HUES64 (cell line): ENCODE results near the gene SPATS2L.

Experiments
- H3K27ac ChIP-seq: 2 replicates; pipeline ENCODE4 v1.7.0; 2013; ENCODE audit warnings: low read depth, low read length, inconsistent platforms
- H3K27me3 ChIP-seq: 2 replicates; pipeline ENCODE4 v1.6.1; 2013; ENCODE audit warnings: mild to moderate bottlenecking, low read length; ENCODE audit not compliant: insufficient read depth
- H3K36me3 ChIP-seq: 2 replicates; pipeline ENCODE4 v1.6.1; 2013; ENCODE audit warnings: mild to moderate bottlenecking, low read length; ENCODE audit not compliant: insufficient read depth
- H3K4me1 ChIP-seq: 2 replicates; pipeline ENCODE4 v1.6.1; 2013; ENCODE audit warnings: mild to moderate bottlenecking, low read length, moderate library complexity; ENCODE audit not compliant: insufficient read depth
- H3K4me3 ChIP-seq: 2 replicates; pipeline ENCODE4 v1.5.1; 2013; ENCODE audit warnings: mild to moderate bottlenecking, low read length, moderate library complexity
- H3K9ac ChIP-seq: 2 replicates; pipeline ENCODE4 v1.6.1; 2013; ENCODE audit warnings: mild to moderate bottlenecking, low read depth, low read length
- H3K9me3 ChIP-seq: 2 replicates; pipeline ENCODE4 v1.6.1; 2013; ENCODE audit warnings: low read depth, low read length; ENCODE audit not compliant: insufficient read depth
- WGBS: fragments of 150-250, 120-280 bp; methylation state at CpG from one replicate; pipeline ENCODE4 v1.1.7; 2013; ENCODE audit warnings: missing lambda C conversion rate; 5-methylcytosine and 5-hydroxymethylcytosine counted together

Gene SPATS2L

GRCh38 chr2:200490001-200490400 lies 183.5 kb downstream of the SPATS2L start:
- 94% methylated on average over 22 of the region's 22 CpGs for WGBS
- H3K27ac ChIP-seq, result no peak overlapping the region
- no peak overlapping the region for H3K4me3 ChIP-seq
- H3K9me3 ChIP-seq, result no peaks in the 10 kb centered on the region
- no peaks in the 10 kb centered on the region for H3K4me1 ChIP-seq
- H3K36me3 ChIP-seq, result peaks cover 8% of the 10 kb centered on the region; the same call in 1 of the 2 replicates
- H3K9ac ChIP-seq, result no peak overlapping the region; the same call in 1 of the 2 replicates
- no peaks in the 10 kb centered on the region for H3K27me3 ChIP-seq

DNA sequence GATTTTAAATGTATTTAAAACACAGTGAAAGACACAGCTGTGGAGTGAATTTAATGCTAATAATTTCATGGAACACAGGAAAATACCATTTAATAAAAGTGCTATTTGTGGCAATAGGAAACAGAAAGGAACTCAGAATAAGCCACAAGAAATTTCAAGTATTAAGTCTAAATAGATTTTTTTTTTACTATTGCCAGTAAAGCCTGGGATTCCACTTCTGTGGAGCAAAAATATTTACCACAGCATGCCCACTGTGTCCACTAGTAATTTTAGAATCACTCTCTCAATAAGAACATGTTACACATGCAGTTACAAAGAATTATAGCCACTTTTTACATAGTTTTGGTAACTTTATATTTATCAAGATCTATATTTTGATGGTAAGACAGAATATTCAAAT lies 186.2 kb downstream of the SPATS2L start:
- Histone ChIP-seq H3K36me3 (peaks cover 13% of the 10 kb centered on the region; the same call in 1 of the 2 replicates), H3K4me3 (no peak overlapping the region), H3K9me3 (no peaks in the 10 kb centered on the region), H3K27ac (no peak overlapping the region), H3K27me3 (no peaks in the 10 kb centered on the region), H3K9ac (no peak overlapping the region), H3K4me1 (no peaks in the 10 kb centered on the region)

- Histone ChIP-seq H3K9ac (no peak overlapping the region), H3K9me3 (no peaks in the 10 kb centered on the region), H3K4me3 (no peak overlapping the region), H3K27ac (no peak overlapping the region), H3K27me3 (no peaks in the 10 kb centered on the region), H3K36me3 (peaks cover 13% of the 10 kb centered on the region; the same call in 1 of the 2 replicates), H3K4me1 (peaks cover 7% of the 10 kb centered on the region; the same call in 1 of the 2 replicates)
- 89% methylated on average over 1 of the region's 2 CpGs for WGBS
Measured at GRCh38 chr2:200494048-200494447, 187.6 kb downstream of the SPATS2L start.

DNA sequence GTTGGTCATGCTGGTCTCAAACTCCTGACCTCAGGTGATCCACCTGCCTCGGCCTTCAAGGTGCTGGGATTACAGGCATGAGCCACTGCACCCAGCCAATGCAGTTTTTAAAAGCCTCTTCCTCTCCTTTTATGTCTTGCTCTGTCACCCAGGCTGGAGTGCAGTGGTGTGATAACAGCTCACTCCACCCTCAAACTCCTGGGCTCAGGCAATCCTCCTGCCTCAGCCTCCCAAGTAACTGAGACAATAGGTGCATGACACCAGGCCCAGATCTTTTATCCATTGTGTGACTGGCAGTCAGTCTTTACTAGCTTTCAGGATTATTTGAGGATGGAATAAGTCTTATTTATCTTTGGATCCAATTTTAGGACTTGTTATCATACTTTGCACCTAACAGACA lies 190.2 kb downstream of the SPATS2L start:
- Histone ChIP-seq H3K36me3 (peaks cover 6% of the 10 kb centered on the region; the same call in 1 of the 2 replicates), H3K27ac (no peak overlapping the region), H3K4me1 (peaks cover 7% of the 10 kb centered on the region; the same call in 1 of the 2 replicates), H3K9ac (no peak overlapping the region), H3K9me3 (no peaks in the 10 kb centered on the region), H3K4me3 (no peak overlapping the region), H3K27me3 (no peaks in the 10 kb centered on the region)
- WGBS, result 83% methylated on average over 1 of the region's 1 CpG

GRCh38 chr2:200498402-200499162 lies 192.1 kb downstream of the SPATS2L start:
- whole genome bisulfite sequencing, result 62% methylated on average over 2 of the region's 2 CpGs
- H3K27ac ChIP-seq, result no peak overlapping the region

DNA sequence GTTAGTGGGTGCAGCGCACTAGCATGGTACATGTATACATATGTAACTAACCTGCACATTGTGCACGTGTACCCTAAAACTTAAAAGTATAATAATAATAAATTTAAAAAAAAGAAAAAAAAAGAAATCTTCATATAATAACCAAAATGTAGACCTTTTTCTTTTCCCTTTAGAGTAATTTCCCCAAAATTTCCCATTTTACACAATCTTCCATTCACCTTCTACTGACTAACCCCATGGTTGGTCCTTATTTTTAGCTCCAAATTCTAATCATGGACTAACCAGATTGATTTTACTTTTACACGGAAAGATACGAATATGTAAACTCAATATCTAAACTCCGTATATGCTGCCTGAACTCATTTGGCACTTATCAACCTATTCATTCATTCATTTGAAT lies 195.7 kb downstream of the SPATS2L start:
- H3K36me3 ChIP-seq, result no peaks in the 10 kb centered on the region
- H3K9me3 ChIP-seq, result no peaks in the 10 kb centered on the region
- H3K27me3 ChIP-seq, result no peaks in the 10 kb centered on the region
- H3K9ac ChIP-seq, result no peak overlapping the region
- 95% methylated on average over 3 of the region's 5 CpGs for WGBS
- H3K27ac ChIP-seq, result no peak overlapping the region
- no peak overlapping the region for H3K4me3 ChIP-seq
- H3K4me1 ChIP-seq, result peaks cover 7% of the 10 kb centered on the region; the same call in 1 of the 2 replicates

More at GRCh38 chr2:200498402-200499162, 192.1 kb downstream of the SPATS2L start:
- Histone ChIP-seq H3K4me3 (no peak overlapping the region), H3K27me3 (no peaks in the 10 kb centered on the region), H3K36me3 (peaks cover 5% of the 10 kb centered on the region; the same call in 1 of the 2 replicates), H3K9ac (no peak overlapping the region), H3K4me1 (peaks cover 7% of the 10 kb centered on the region; the same call in 1 of the 2 replicates), H3K9me3 (no peaks in the 10 kb centered on the region)

- H3K36me3 ChIP-seq, result no peaks in the 10 kb centered on the region
- H3K4me1 ChIP-seq, result no peaks in the 10 kb centered on the region
- H3K9ac ChIP-seq, result no peak overlapping the region
- no peaks in the 10 kb centered on the region for H3K9me3 ChIP-seq
- no peak overlapping the region for H3K27ac ChIP-seq
- no peaks in the 10 kb centered on the region for H3K27me3 ChIP-seq
- WGBS, result 80% methylated on average over 7 of the region's 9 CpGs
- H3K4me3 ChIP-seq, result no peak overlapping the region
Measured at GRCh38 chr2:200506679-200507078, 200.2 kb downstream of the SPATS2L start.

GRCh38 chr2:200507179-200507578 lies 200.7 kb downstream of the SPATS2L start:
- H3K4me3 ChIP-seq, result no peak overlapping the region
- H3K27ac ChIP-seq, result no peak overlapping the region
- WGBS, result 100% methylated on average over 2 of the region's 2 CpGs
- H3K9me3 ChIP-seq, result no peaks in the 10 kb centered on the region
- no peaks in the 10 kb centered on the region for H3K4me1 ChIP-seq
- no peak overlapping the region for H3K9ac ChIP-seq
- H3K36me3 ChIP-seq, result no peaks in the 10 kb centered on the region
- no peaks in the 10 kb centered on the region for H3K27me3 ChIP-seq

- Histone ChIP-seq H3K4me1 (no peaks in the 10 kb centered on the region), H3K4me3 (peak overlapping the region; percentile 73), H3K27ac (no peak overlapping the region), H3K9ac (peak overlapping the region; percentile 79), H3K9me3 (no peaks in the 10 kb centered on the region), H3K27me3 (no peaks in the 10 kb centered on the region), H3K36me3 (no peaks in the 10 kb centered on the region)
- WGBS, result 68% methylated on average over 8 of the region's 8 CpGs
Measured at GRCh38 chr2:200509235-200509611, 202.7 kb downstream of the SPATS2L start.

DNA sequence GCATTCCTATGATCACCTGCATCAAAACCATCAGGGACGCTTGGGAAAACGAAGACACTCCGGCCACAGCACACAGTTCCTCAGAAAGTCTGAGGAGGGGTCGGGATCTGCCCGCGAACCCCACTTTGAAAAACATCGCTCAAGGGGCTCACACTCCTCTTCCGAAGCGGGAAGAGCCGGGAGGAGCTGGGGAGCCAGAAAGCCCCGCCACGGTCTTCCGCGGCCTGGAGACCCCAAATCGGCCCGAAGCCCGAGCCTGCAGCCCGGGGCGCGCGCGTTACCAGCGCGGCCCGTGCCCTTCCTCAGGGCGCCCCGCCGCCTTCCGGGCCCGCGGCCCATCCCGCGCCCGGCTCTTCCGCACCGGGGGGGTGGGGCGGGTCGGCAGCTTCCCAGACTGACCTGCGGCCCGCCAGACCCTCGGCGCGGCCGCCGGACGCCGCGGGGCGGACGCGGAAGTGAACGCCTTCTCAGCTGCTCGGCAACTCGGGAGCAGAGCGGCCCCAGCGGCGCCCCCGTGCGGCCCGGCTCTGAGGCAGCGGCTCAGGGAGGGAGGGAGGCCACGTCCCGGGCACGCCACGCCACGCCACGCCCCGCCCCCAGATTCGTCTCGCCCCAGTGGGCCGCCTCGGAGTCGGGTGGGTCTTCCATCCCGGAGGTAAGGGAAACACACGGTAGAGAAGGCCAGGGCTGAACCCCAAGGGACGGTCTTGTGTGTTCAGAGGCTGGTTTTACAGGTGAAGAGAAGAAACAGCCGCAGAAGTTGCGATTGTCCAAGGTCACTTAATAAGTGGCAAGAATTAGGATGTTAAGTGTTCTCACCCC lies 203.3 kb downstream of the SPATS2L start, which contains the start of gene KCTD18:
TSS of gene KCTD18 (minus strand) at position 457 of the 822 bp plus-strand sequence. CDS start 3,052 bp downstream, outside the sequence.
- no peaks in the 10 kb centered on the region for H3K4me1 ChIP-seq
- WGBS, result 3% methylated on average over 78 of the region's 78 CpGs
- no peaks in the 10 kb centered on the region for H3K9me3 ChIP-seq
- peak within 1 kb of the TSS; percentile 68 for H3K27ac ChIP-seq
- H3K4me3 ChIP-seq, result peak within 1 kb of the TSS; percentile 73
- H3K36me3 ChIP-seq, result no peaks in the 10 kb centered on the region
- H3K27me3 ChIP-seq, result peaks cover 3% of the 10 kb centered on the region; the same call in 1 of the 2 replicates
- H3K9ac ChIP-seq, result peak within 1 kb of the TSS; percentile 79

- H3K9ac ChIP-seq, result no peak overlapping the region
Measured at GRCh38 chr2:200515155-200515554, 208.7 kb downstream of the SPATS2L start.

More at GRCh38 chr2:200515155-200515554, 208.7 kb downstream of the SPATS2L start:
- Histone ChIP-seq H3K36me3 (no peaks in the 10 kb centered on the region), H3K27ac (no peak overlapping the region), H3K9me3 (peaks cover 6% of the 10 kb centered on the region; the same call in 1 of the 2 replicates), H3K27me3 (peaks cover 14% of the 10 kb centered on the region; the same call in 1 of the 2 replicates), H3K4me1 (no peaks in the 10 kb centered on the region), H3K4me3 (no peak overlapping the region)
- WGBS, result 54% methylated on average over 1 of the region's 1 CpG
